Epithelial cell of prostate (primary cell): ENCODE measurements around the gene TGIF1.

Experiments
- DNase-seq: peaks from one replicate; pipeline ENCODE4 v3.0.0-alpha.2; 2011; ENCODE audit warnings: low read depth, low spot score
- H3K27ac ChIP-seq: fragments of 450-650 bp; 2 replicates; pipeline ENCODE4 v1.5.1; 2017; ENCODE audit warnings: mild to moderate bottlenecking

The TGIF1 gene

GRCh38 chr18:3478262-3478978, 28.4 kb downstream of the TGIF1 start:
- no peak overlapping the region for H3K27ac ChIP-seq
- no peak for DNase-seq

GRCh38 chr18:3479978-3480509, 30.1 kb downstream of the TGIF1 start:
- H3K27ac ChIP-seq, result no peak overlapping the region
- DNase-seq, result no peak

GRCh38 chr18:3480827-3481573, 31.0 kb downstream of the TGIF1 start:
- H3K27ac ChIP-seq, result no peak overlapping the region

GRCh38 chr18:3481696-3482210, 31.8 kb downstream of the TGIF1 start:
- no peak overlapping the region for H3K27ac ChIP-seq
- DNase-seq, result no peak

More at GRCh38 chr18:3480827-3481573, 31.0 kb downstream of the TGIF1 start:
- no peak for DNase-seq

- no peak overlapping the region for H3K27ac ChIP-seq
- DNase-seq, result no peak
These were observed 32.3 kb downstream of the TGIF1 start for GRCh38 chr18:3482258-3482657.

- H3K27ac ChIP-seq, result no peak overlapping the region
- no peak for DNase-seq
These were observed 35.5 kb downstream of the TGIF1 start for GRCh38 chr18:3485153-3486149.

- H3K27ac ChIP-seq, result no peak overlapping the region
- DNase-seq, result no peak
These were observed 36.5 kb downstream of the TGIF1 start for GRCh38 chr18:3486512-3486911.

GRCh38 chr18:3489462-3489861, 39.5 kb downstream of the TGIF1 start:
- no peak for DNase-seq
- no peak overlapping the region for H3K27ac ChIP-seq

- DNase-seq, result no peak
- no peak overlapping the region for H3K27ac ChIP-seq
These were observed 42.1 kb downstream of the TGIF1 start for GRCh38 chr18:3491981-3492555.

GRCh38 chr18:3492721-3493120, 42.7 kb downstream of the TGIF1 start:
- no peak overlapping the region for H3K27ac ChIP-seq
- DNase-seq, result no peak

GRCh38 chr18:3493501-3494244, 43.7 kb downstream of the TGIF1 start:
- no peak for DNase-seq
- H3K27ac ChIP-seq, result no peak overlapping the region

GRCh38 chr18:3494245-3494526, 44.2 kb downstream of the TGIF1 start:
- no peak overlapping the region for H3K27ac ChIP-seq
- no peak for DNase-seq

- no peak for DNase-seq
- no peak overlapping the region for H3K27ac ChIP-seq
These were observed 44.6 kb downstream of the TGIF1 start for GRCh38 chr18:3494569-3494968.

- no peak for DNase-seq
- no peak overlapping the region for H3K27ac ChIP-seq
These were observed 45.9 kb downstream of the TGIF1 start for GRCh38 chr18:3495691-3496430.

GRCh38 chr18:3498698-3499471, 48.9 kb downstream of the TGIF1 start:
- DNase-seq, result no peak
- no peak overlapping the region for H3K27ac ChIP-seq

- H3K27ac ChIP-seq, result no peak overlapping the region
- DNase-seq, result no peak
These were observed 49.5 kb downstream of the TGIF1 start for GRCh38 chr18:3499501-3499900.

- DNase-seq, result no peak
- no peak overlapping the region for H3K27ac ChIP-seq
These were observed 50.0 kb downstream of the TGIF1 start for GRCh38 chr18:3500016-3500415.

GRCh38 chr18:3502650-3503049, 52.7 kb downstream of the TGIF1 start:
- no peak for DNase-seq
- H3K27ac ChIP-seq, result no peak overlapping the region
